ENCODE measurements around the gene UBC.

Gene UBC

DNA sequence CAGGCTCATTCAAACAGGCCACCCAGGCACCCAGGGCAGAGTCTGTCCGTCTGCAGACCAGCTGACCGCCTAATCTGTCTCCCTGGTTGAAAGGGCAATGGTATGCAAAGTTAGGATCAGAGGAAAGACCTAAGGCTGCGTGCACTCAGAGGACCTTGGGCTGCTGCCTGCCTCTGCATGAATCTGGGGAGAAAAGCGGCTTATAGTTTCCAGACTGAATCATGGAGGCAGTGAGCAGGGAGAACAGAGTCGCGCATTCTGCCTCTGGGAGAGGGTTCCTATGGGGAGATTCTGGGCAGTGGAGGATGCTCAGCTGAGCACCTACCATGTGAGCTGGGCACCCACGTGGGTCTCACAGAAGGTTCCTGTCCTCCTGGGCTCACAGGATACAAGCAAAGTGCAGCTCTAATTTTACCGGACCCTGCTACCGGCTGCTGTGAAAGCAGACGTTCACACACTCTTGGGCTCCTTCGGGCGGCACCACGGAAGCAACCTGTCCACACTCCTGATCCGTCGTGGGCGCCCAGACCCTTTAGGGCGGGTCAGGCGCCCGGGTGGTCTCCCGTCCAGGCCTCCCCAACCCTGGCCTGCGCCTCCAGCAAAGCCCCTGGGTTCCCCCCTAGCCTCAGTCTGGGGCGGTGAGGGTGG lies 51.6 kb downstream of the UBC start:
- DNase-seq, result no peak

GRCh38 chr12:124861898-124862676 lies 52.4 kb downstream of the UBC start:
- no peak for DNase-seq

Data from CD4-positive, alpha-beta T cell treated with Interleukin-10 for 1 hour (primary cell).